H7 (cell line): ENCODE measurements around the gene KRTAP4-9. TPM values are rescaled to one million over a fixed set of nuclear protein-coding genes. Genes with fewer than 3 reads are reported as not detected.
"Not testable (repeated sequence)": the region's sequence is repeated elsewhere in the genome, so short reads cannot be mapped to it uniquely, and the experiment has no call there.

ENCODE experiments used
- DNase-seq: peaks from one replicate; pipeline ENCODE4 v3.0.0; 2012
- H3K27me3 ChIP-seq: 2 replicates; pipeline ENCODE4 v1.6.0; 2011; ENCODE audit warnings: mild to moderate bottlenecking, low read length; ENCODE audit not compliant: control insufficient read depth, insufficient read depth
- H3K36me3 ChIP-seq: replicated peaks from 2 replicates; pipeline ENCODE4 v1.5.1; 2011; ENCODE audit warnings: low read length; ENCODE audit not compliant: control insufficient read depth, insufficient read depth
- H3K4me3 ChIP-seq: 2 replicates; pipeline ENCODE4 v1.5.1; 2011; ENCODE audit warnings: low read depth, mild to moderate bottlenecking, control low read depth, low read length, moderate library complexity; ENCODE audit not compliant: insufficient read depth
- total RNA-seq: library from RNA; depleted of rRNA; stranded (reverse); fragments of >200 nt; shearing (Covaris generic); gene quantifications from 2 replicates; pipeline ENCODE4 v1.2.3, GENCODE V29; 2014

The KRTAP4-9 gene
- total RNA-seq, 1 experiment from 2014 or later: not detected

DNA sequence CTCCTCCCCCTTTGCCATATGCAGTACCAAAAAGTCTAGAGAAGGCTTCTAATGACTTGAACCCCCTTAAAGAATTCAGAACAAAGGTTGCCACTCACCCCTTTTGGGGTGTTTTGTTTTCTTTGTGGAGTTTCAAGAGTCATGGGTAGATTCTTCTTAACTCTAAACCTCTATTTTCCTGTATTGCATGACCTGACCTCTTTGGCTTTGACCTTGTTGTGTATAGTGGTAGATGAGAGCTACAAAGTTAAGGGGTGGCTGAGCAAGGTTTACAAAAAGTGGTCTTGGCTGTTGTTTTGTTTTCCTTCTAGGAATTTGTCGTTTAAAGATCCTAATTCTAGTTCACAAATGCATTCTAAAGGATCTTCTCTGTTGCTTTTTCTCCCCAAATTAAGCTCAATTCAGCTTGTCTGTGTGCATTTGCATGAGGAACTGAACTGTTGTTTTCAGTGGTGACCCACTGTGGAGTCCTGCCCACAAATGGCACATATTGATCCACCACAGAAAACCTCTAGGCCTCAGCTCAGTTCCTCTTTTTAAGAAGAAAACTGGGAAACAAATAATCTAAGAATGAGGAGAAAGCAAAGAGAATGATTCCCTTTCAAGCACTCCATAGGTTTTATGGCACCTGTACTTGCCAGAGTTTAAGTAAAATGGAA lies 3.7 kb downstream of the KRTAP4-9 start:
- H3K36me3 ChIP-seq, DNase-seq, H3K4me3 ChIP-seq, H3K27me3 ChIP-seq: not testable (repeated sequence)

DNA sequence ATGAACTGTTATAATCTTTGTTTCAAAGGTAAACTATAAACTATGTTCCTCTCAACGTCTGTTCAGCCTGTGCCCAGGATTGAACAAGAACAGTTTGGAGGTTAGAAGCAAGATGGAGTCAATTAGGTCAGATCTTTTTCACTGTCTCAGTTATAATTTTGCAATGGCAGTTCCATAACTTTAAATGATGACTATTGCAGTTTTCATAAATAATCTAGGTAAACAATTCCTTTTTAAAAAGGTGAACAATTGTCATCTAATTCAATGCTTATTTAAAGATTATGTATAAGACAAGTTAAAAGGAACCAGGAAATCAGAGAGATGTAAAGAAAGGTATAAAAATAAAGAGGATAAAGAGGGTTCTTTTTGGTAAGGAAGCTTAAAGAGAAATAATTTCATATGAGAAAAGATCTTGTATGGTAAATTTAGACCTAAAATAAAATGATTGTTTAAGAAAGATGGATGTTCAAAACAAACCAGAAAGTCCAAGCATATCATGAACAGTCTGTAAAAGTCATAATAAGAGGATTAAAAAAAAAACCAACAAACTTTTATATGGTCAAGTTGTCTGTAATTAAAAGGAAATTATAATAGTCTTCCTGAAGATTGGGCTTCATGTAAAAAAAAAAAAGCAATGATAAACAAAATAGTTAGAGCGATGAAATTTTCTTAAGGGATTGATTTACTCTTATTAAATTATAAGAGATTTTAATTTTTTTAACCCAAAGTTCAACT lies 6.1 kb downstream of the KRTAP4-9 start:
- DNase-seq: no peak
- Histone ChIP-seq H3K36me3 (no peaks in the 10 kb centered on the region), H3K27me3 (no peaks in the 10 kb centered on the region), H3K4me3 (no peak overlapping the region)

DNA sequence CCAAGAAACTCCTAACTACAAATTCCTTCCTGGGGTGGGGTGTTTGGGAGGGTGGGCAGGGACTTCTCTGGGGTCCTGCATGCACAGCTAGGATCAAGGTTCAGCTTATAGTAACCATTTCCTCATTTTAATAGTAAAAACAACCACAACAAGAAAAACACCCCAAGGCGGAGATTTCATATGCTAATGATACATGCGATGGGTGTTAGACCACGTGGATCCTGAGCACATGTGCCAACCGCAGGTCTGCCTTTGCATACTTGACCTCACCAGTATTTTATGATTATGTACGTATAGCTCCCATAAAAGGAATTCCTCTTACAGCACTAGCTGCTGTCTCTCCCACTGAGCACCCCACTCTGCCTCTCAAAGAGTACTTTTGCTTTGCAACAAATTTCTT lies 11.1 kb downstream of the KRTAP4-9 start:
- Histone ChIP-seq H3K4me3 (no peak overlapping the region), H3K27me3 (no peaks in the 10 kb centered on the region), H3K36me3 (no peaks in the 10 kb centered on the region)
- DNase-seq: no peak

DNA sequence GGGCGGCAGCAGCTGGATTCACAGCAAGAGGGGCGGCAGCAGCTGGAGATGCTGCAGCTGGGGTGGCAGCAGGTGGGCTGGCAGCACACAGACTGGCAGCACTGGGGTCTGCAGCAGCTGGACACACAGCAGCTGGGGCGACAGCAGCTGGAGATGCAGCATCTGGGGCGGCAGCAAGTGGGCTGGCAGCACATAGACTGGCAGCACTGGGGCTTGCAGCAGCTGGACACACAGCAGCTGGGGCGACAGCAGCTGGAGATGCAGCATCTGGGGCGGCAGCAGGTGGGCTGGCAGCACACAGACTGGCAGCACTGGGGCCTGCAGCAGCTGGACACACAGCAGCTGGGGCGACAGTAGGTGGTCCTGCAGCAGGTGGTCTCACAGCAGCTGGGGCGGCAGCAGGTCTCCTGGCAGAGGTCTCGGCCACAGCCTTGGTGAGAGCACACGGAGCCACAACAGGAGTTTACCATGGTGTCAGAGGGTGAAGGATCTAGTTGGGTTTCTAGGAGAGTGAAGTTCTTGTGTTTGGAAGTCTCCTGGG lies 12.7 kb downstream of the KRTAP4-9 start, which contains the start of gene KRTAP4-11:
TSS of gene KRTAP4-11 (minus strand) at position 528 of the 541 bp plus-strand sequence. CDS start at position 470, 58 bp downstream.
- not testable (repeated sequence) for H3K36me3 ChIP-seq, H3K27me3 ChIP-seq, H3K4me3 ChIP-seq, DNase-seq

DNA sequence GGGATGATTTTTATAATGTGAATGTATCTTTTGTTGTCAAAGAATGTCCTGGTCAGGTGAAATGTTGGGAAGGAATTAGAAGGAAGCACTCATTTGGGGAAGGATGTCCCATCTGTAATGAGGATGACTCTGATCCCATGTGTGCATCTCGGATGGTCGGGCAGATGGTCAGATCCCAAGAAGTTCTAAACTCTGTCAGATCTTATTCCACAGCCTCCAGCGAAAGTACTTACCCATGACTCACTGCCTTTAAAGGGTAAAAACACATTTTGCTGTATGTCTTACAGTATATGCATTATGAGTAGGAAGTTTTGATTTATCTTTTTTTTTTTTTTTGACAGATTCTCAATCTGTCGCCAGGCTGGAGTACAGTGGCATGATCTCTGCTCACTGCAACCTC lies 13.5 kb downstream of the KRTAP4-9 start:
- H3K36me3 ChIP-seq: no peaks in the 10 kb centered on the region
- H3K4me3 ChIP-seq: no peak overlapping the region
- no peaks in the 10 kb centered on the region for H3K27me3 ChIP-seq
- no peak for DNase-seq

DNA sequence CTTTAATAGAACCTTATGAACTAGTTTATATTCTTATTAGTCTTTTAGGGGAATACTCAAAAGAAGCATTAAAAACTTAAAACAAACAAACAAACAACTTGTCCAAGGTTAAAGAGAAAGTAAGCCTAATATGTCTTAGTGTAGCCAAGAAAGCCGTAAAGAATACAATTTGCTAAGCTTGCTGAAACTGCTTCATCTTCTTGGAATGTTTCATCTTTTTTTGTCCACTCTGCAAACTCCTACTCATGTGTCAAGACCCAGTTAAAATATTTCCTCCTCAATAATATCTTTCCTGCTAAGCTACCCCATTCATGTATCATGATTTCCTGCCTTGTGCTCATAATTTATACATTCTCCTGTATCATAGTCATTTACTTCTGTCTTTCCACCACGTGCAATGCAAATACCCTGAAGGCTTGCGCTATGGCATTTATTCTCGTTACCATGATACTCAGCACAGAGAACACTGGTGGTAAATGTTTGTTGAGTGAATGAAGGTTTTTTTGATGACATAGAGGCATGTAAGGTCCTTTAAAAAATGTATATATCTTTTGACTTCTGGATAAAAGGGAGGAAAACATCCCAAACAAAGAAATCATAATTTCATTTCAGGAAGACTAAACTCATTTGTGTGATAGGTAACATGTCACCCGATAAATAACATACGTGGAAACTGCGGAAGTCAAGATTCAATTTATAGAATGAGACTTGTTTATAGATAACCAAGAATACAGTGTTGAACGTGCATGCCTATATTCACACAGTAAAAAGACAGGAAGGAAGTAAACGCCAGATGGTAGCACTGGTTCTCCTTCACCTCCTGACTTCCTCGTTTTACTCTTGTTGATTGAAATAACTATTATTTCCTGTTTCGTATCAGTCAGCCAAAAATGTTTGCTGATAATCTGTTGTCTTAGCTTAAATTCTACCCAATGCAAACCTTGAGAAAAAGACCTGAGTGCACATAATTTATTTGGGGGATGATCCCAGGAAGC lies 14.8 kb downstream of the KRTAP4-9 start:
- H3K36me3 ChIP-seq, H3K4me3 ChIP-seq, DNase-seq, H3K27me3 ChIP-seq: not testable (repeated sequence)

DNA sequence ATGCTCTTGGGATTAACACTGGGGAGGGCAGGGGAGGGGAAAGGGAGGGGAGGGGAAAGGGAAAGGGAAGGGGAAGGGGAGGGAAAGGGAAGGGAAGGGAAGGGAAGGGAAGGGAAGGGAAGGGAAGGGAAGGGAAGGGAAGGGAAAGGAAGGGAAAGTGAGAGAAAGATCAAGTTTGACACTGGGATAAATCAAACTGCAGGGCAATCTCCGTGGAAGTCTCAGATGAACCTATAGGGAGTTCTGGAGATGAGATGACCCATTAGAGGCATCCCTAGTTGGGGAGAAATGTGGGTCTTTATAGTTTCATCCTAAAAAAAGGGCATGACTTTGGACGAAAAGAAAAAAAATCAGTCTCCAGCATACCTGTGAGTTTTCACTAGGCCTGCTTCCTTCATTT lies 16.6 kb downstream of the KRTAP4-9 start:
- Histone ChIP-seq H3K4me3 (no peak overlapping the region), H3K27me3 (no peaks in the 10 kb centered on the region), H3K36me3 (no peaks in the 10 kb centered on the region)
- DNase-seq: no peak

DNA sequence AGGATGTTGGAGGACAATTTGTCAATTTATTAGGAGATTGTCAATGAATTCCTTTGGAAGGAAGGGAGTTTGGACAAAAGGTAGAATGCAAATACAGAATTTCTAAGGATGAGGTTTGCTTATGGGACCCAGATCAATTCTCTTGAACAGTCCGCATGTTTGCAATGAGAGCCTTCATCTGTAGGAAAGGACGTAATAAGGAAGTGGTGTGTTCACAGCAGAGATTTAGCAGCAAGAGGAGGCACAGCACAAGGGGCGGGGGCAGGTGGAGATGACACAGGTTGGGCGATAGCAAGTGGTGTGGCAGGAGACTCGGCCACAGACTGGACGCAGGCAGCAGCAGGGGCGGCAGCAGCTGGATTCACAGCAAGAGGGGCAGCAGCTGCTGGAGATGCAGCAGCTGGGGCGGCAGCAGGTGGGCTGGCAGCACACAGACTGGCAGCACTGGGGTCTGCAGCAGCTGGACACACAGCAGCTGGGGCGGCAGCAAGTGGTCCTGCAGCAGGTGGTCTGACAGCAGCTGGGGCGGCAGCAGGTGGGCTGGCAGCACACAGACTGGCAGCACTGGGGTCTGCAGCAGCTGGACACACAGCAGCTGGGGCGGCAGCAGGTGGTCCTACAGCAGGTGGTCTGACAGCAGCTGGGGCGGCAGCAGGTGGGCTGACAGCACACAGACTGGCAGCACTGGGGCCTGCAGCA lies 18.3 kb downstream of the KRTAP4-9 start:
- DNase-seq, H3K36me3 ChIP-seq: not testable (repeated sequence)

DNA sequence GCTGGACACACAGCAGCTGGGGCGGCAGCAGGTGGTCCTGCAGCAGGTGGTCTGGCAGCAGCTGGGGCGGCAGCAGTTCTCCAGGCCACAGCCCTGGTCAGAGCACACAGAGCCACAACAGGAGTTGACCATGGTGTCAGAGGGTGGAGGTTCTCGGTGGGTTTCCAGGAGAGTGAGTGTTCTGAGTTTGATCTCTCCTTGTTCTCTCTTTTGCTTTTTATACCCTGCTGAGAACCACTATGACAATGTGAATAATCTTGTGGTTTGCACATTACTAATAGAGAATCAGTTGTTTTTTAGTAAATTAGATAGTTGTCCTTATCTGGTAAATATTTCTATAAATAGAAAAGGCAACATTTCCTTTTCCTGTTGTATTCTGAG lies 18.8 kb downstream of the KRTAP4-9 start, which contains the start of gene KRTAP4-12:
TSS of gene KRTAP4-12 (minus strand) at position 192 of the 381 bp plus-strand sequence. CDS start at position 132, 60 bp downstream.
- H3K36me3 ChIP-seq, H3K27me3 ChIP-seq, H3K4me3 ChIP-seq, DNase-seq: not testable (repeated sequence)

More for the DNA sequence above, 18.3 kb downstream of the KRTAP4-9 start:
- H3K4me3 ChIP-seq, H3K27me3 ChIP-seq: not testable (repeated sequence)

DNA sequence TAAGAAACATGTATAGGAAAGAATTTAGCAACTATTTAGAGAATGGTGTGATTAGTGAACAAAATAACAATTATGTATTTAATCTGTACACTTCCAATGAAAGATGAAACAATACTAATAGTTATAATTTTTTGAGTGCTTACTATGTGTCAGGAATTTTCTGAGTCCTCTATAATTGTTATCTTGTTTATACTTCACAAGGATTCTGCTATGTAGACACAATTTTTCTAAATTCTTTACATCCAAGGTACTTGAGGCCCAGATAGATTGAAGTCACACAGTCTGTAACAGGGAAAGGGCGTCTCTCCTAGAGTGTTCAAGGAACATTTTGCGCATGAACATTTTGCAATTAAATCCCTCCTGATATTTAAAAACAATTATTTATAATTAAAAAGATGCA lies 19.9 kb downstream of the KRTAP4-9 start:
- no peaks in the 10 kb centered on the region for H3K36me3 ChIP-seq
- H3K27me3 ChIP-seq: no peaks in the 10 kb centered on the region
- H3K4me3 ChIP-seq: no peak overlapping the region
- DNase-seq: no peak

DNA sequence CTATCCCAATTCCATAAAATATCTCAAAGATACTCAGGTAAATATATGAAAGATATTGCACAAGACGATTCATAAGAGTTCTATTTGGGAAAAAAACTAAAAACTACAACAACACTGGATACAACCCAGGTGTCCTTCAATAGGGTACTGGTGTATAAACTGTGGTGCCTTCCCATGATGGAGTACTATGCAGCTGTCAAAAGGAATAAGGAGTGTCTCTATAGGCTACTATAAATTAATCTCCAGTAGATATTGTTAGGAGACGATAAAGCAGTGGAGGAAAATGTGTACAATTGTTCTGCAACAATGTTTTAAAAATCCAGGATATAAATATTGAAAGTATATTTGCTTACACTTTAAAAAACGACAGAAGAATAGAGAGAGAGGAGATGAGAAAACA lies 21.2 kb downstream of the KRTAP4-9 start:
- H3K4me3 ChIP-seq: no peak overlapping the region
- no peak for DNase-seq
- H3K27me3 ChIP-seq: no peaks in the 10 kb centered on the region
- H3K36me3 ChIP-seq: no peaks in the 10 kb centered on the region

DNA sequence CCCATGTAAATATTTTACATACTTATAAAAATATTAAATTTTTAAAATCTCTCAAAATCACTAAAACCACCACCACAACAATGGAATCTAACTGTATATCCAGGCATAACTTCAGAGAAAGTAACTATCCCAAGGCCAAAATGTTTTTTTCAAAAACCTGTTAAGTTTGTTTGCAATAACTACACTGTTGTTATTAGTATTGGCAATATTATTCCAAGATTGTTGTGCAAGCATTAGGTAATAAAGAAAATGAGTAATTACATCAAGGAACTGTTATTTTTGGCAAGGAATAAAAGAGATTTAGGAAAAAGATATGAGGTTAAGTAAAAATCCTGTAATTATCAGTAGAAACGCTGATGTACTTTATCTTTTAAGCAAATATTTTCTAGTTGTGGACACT lies 22.2 kb downstream of the KRTAP4-9 start:
- H3K4me3 ChIP-seq: no peak overlapping the region
- H3K36me3 ChIP-seq: no peaks in the 10 kb centered on the region
- no peak for DNase-seq

DNA sequence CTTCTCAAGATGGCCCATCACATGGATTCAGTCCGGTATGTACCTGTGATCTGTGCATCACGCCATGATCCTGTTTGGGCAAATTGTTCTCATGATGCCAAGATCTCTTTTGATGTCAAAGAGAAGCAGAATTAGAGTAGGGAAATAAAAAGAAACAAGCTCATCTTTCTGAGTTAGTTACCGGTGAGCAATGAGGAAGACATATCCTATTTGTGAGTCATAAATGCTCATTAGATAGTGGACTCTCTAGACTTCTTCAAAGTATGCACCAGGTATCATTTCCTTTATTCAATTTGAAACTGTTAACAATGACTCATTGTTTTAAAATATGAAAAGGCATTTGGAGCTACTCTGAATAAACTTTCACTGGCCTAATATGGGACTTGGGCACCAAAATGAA lies 26.8 kb downstream of the KRTAP4-9 start:
- H3K36me3 ChIP-seq: no peaks in the 10 kb centered on the region
- no peak for DNase-seq
- H3K27me3 ChIP-seq: no peaks in the 10 kb centered on the region
- H3K4me3 ChIP-seq: no peak overlapping the region

More for the DNA sequence above, 22.2 kb downstream of the KRTAP4-9 start:
- no peaks in the 10 kb centered on the region for H3K27me3 ChIP-seq
